Gastroesophageal sphincter (tissue), 3 donors: ENCODE measurements around the gene SPECC1L.

Source experiments
- POLR2A ChIP-seq, 2 donors: fragments of 450-650 bp; IDR thresholded peaks; one replicate each; pipeline ENCODE4 v1.6.1; 2017; ENCODE audit warnings: antibody characterized with exemption in 2 of 2, mild to moderate bottlenecking in 2 of 2, moderate library complexity in 1 of 2
- TF ChIP-seq, protein P1 (sequence below), 4 experiments: fragments of 200-600 bp in 2 of 4; fragments of 450-650 bp in 2 of 4; sonication (generic) in 1 of 4; IDR thresholded peaks; one replicate each; pipeline ENCODE4 v1.5.1; 2017 to 2019; ENCODE audit warnings: antibody characterized with exemption in 4 of 4, mild to moderate bottlenecking in 2 of 4, moderate library complexity in 2 of 4

DNA sequence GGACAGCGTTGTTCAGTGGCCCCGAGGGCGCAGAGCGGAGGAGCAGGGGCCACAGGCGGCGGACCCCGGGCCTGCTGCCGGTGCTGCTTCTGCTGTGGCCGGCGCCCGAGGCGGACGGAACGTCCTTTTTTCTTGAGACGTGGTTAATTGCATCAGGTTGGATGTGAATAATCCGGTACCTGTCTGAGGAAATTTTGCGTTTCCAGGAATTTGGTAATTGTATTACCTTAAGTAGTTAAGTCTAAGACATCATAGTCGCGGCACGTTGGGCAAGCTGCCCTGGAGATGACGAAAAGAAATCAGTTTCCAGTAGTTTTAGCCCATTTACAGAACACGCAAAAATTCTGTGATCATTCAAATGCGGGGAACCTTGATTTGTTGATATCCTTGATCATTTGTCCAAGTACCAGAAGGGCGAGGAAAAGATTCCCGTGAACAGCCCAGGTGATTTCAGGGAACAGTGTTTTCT lies 789 bp downstream of the SPECC1L start:
- TF ChIP-seq, protein P1, sequence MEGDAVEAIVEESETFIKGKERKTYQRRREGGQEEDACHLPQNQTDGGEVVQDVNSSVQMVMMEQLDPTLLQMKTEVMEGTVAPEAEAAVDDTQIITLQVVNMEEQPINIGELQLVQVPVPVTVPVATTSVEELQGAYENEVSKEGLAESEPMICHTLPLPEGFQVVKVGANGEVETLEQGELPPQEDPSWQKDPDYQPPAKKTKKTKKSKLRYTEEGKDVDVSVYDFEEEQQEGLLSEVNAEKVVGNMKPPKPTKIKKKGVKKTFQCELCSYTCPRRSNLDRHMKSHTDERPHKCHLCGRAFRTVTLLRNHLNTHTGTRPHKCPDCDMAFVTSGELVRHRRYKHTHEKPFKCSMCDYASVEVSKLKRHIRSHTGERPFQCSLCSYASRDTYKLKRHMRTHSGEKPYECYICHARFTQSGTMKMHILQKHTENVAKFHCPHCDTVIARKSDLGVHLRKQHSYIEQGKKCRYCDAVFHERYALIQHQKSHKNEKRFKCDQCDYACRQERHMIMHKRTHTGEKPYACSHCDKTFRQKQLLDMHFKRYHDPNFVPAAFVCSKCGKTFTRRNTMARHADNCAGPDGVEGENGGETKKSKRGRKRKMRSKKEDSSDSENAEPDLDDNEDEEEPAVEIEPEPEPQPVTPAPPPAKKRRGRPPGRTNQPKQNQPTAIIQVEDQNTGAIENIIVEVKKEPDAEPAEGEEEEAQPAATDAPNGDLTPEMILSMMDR (IDR thresholded peaks at IDR 0.05), result no peak
- no peak for TF ChIP-seq POLR2A (IDR thresholded peaks at IDR 0.05)
